HG02763 (cell line): Measurements from ENCODE around the gene CD34.

ENCODE experiments used
- ATAC-seq: cut with Tn5 transposase; IDR thresholded peaks from one replicate; pipeline ENCODE4 v1.9.1; 2021; ENCODE audit warnings: mild to moderate bottlenecking, moderate library complexity; ENCODE audit not compliant: unreplicated experiment

CD34 gene

GRCh38 chr1:207901041-207901653 lies 9.8 kb downstream of the CD34 start:
- no peak for ATAC-seq

GRCh38 chr1:207898836-207899235 lies 12.1 kb downstream of the CD34 start:
- no peak for ATAC-seq

GRCh38 chr1:207898260-207898659 lies 12.7 kb downstream of the CD34 start:
- ATAC-seq = no peak

GRCh38 chr1:207897188-207897587 lies 13.7 kb downstream of the CD34 start:
- no peak for ATAC-seq

GRCh38 chr1:207896547-207896946 lies 14.4 kb downstream of the CD34 start:
- no peak for ATAC-seq

- no peak for ATAC-seq
Observed at GRCh38 chr1:207894704-207895103, 16.2 kb downstream of the CD34 start.

- no peak for ATAC-seq
Observed at GRCh38 chr1:207893737-207894582, 17.0 kb downstream of the CD34 start.

- no peak for ATAC-seq
Observed at GRCh38 chr1:207892764-207893163, 18.2 kb downstream of the CD34 start.

- no peak for ATAC-seq
Observed at GRCh38 chr1:207891148-207891547, 19.8 kb downstream of the CD34 start.

- no peak for ATAC-seq
Observed at GRCh38 chr1:207890136-207890738, 20.7 kb downstream of the CD34 start.

GRCh38 chr1:207888652-207889051 lies 22.3 kb downstream of the CD34 start:
- ATAC-seq = no peak

- no peak for ATAC-seq
Observed at GRCh38 chr1:207887542-207888201, 23.3 kb downstream of the CD34 start.

GRCh38 chr1:207886227-207886626 lies 24.7 kb downstream of the CD34 start:
- ATAC-seq = no peak

- ATAC-seq = no peak
Observed at GRCh38 chr1:207885129-207886032, 25.5 kb downstream of the CD34 start.

- ATAC-seq = no peak
Observed at GRCh38 chr1:207884266-207885029, 26.5 kb downstream of the CD34 start.

- ATAC-seq = no peak
Observed at GRCh38 chr1:207883660-207884250, 27.2 kb downstream of the CD34 start.

- ATAC-seq = no peak
Observed at GRCh38 chr1:207883104-207883651, 27.7 kb downstream of the CD34 start.

GRCh38 chr1:207882692-207883091 lies 28.2 kb downstream of the CD34 start:
- ATAC-seq = no peak

GRCh38 chr1:207878939-207879338 lies 32.0 kb downstream of the CD34 start:
- ATAC-seq = no peak
